GM12878 (cell line): ENCODE results near the gene ABCC1. TPM values are rescaled to one million over a fixed set of nuclear protein-coding genes. Genes with fewer than 3 reads are reported as not detected.

ENCODE experiments used
- ATF3 ChIP-seq: IDR thresholded peaks from 2 replicates; pipeline ENCODE4 v1.6.1; 2011; ENCODE audit warnings: low read depth, mild to moderate bottlenecking, low read length, moderate library complexity, borderline replicate concordance; ENCODE audit errors: extremely low read depth
- E4F1 ChIP-seq: fragments of 450-650 bp; IDR thresholded peaks from 2 replicates; pipeline ENCODE4 v1.6.1; 2018; ENCODE audit warnings: borderline replicate concordance, mild to moderate bottlenecking; ENCODE audit not compliant: partially characterized antibody
- ESRRA ChIP-seq: IDR thresholded peaks from 2 replicates; pipeline ENCODE4 v1.6.1; 2012; ENCODE audit warnings: mild to moderate bottlenecking, low read length, improper control_type of control experiment
- EZH2 ChIP-seq: IDR thresholded peaks from 2 replicates; pipeline ENCODE4 v1.6.1; 2012; ENCODE audit warnings: low read depth, mild to moderate bottlenecking, control low read depth, inconsistent platforms, low read length, borderline replicate concordance; ENCODE audit not compliant: control insufficient read depth
- HDAC2 ChIP-seq: fragments of 200-600 bp; sonication (generic); IDR thresholded peaks from 2 replicates; pipeline ENCODE4 v1.6.1; 2017
- IRF5 ChIP-seq: fragments of 450-650 bp; IDR thresholded peaks from 2 replicates; pipeline ENCODE4 v1.6.1; 2017; ENCODE audit warnings: borderline replicate concordance
- NFYA ChIP-seq: IDR thresholded peaks from 2 replicates; pipeline ENCODE4 v1.6.1; 2011; ENCODE audit warnings: low read depth, mild to moderate bottlenecking, low read length, improper control_type of control experiment, borderline replicate concordance
- NFYB ChIP-seq: IDR thresholded peaks from 2 replicates; pipeline ENCODE4 v1.6.1; 2011; ENCODE audit warnings: low read depth, mild to moderate bottlenecking, low read length, improper control_type of control experiment, moderate library complexity; ENCODE audit not compliant: insufficient read depth
- PKNOX1 ChIP-seq: fragments of 450-650 bp; IDR thresholded peaks from 2 replicates; pipeline ENCODE4 v1.6.1; 2016; ENCODE audit warnings: mild to moderate bottlenecking
- RBBP5 ChIP-seq: fragments of 200-600 bp; sonication (generic); conservative IDR thresholded peaks from 2 replicates; pipeline ENCODE4 v1.6.1; 2016
- RELA ChIP-seq: fragments of 450-650 bp; IDR thresholded peaks from 2 replicates; pipeline ENCODE4 v1.8.0; 2014; ENCODE audit warnings: borderline replicate concordance; ENCODE audit not compliant: partially characterized antibody
- SIN3A ChIP-seq: IDR thresholded peaks from 2 replicates; pipeline ENCODE4 v1.6.1; 2012; ENCODE audit warnings: low read depth, low read length, improper control_type of control experiment
- SMAD1 ChIP-seq: fragments of 450-650 bp; IDR thresholded peaks from 2 replicates; pipeline ENCODE4 v1.6.1; 2018; ENCODE audit warnings: mild to moderate bottlenecking, low read depth; ENCODE audit not compliant: partially characterized antibody
- SMC3 ChIP-seq: IDR thresholded peaks from 2 replicates; pipeline ENCODE4 v1.6.1; 2011; ENCODE audit warnings: low read length, improper control_type of control experiment, borderline replicate concordance
- SP1 ChIP-seq: IDR thresholded peaks from one replicate; pipeline ENCODE4 v1.6.1; 2011; ENCODE audit warnings: low read depth, low read length
- STAT3 ChIP-seq: IDR thresholded peaks from 2 replicates; pipeline ENCODE4 v1.6.1; 2011; ENCODE audit warnings: low read depth, low read length, improper control_type of control experiment
- USF1 ChIP-seq: IDR thresholded peaks from 2 replicates; pipeline ENCODE4 v1.6.1; 2011; ENCODE audit warnings: borderline replicate concordance, low read depth, mild to moderate bottlenecking, moderate library complexity, mixed read lengths, low read length; ENCODE audit not compliant: insufficient read depth; ENCODE audit errors: extremely low read length
- ZSCAN29 ChIP-seq: fragments of 450-650 bp; IDR thresholded peaks from 2 replicates; pipeline ENCODE4 v1.6.1; 2017; ENCODE audit warnings: mild to moderate bottlenecking, moderate library complexity
- ZZZ3 ChIP-seq: IDR thresholded peaks from 2 replicates; pipeline ENCODE4 v1.6.1; 2011; ENCODE audit warnings: low read depth; ENCODE audit not compliant: control insufficient read depth, insufficient read length
- polyA plus RNA-seq, 11 experiments: library from polyadenylated mRNA; depleted of rRNA in 4 of 11; unstranded in 6 of 11; stranded (reverse) in 5 of 11; fragments of >200 nt; fragmentation: Nextera tagmentation in 4 of 11; fragmentation: Illumina TruSeq in 1 of 11; extraction: Ambion mirVana in 4 of 11; extraction: Trizol in 1 of 11; gene quantifications; 1 replicate in 1 of 11; 2 replicates in 10 of 11; pipeline versions ENCODE4 v1.2.1 to v1.2.3, GENCODE V29; 2011 to 2016; ENCODE audit warnings: inconsistent platforms in 2 of 11, missing spikeins in 2 of 11, low read depth in 1 of 11
- total RNA-seq, 4 experiments: library from RNA; depleted of rRNA in 3 of 4; stranded (reverse); fragments of >200 nt in 3 of 4; fragmentation: Illumina TruSeq in 1 of 4; extraction: Trizol in 1 of 4; gene quantifications; 2 replicates each; pipeline versions ENCODE4 v1.2.1 to v1.2.3, GENCODE V29; 2013 to 2021
- TF ChIP-seq, protein P1 (sequence below): IDR thresholded peaks from 2 replicates; pipeline ENCODE4 v1.6.1; 2011; ENCODE audit warnings: low read depth, low read length, improper control_type of control experiment, borderline replicate concordance
- TF ChIP-seq, protein P2 (sequence below): fragments of 150-350 bp; IDR thresholded peaks from 2 replicates; pipeline ENCODE4 v1.6.1; 2014; ENCODE audit warnings: mild to moderate bottlenecking, low read depth, low read length

Gene ABCC1
- total and polyA plus RNA-seq, 10 of the 15 experiments (the other 5 are each of a cell fraction or from before 2014, with no cell fraction given): 3.2 to 44.6 (median 14.5) TPM

- TF ChIP-seq IRF5 (no peak), SIN3A (no peak), ESRRA (no peak), ZSCAN29 (no peak), PKNOX1 (peak; percentile 74), ZZZ3 (no peak), ATF3 (0 out of 2 replicates have a peak, but pooled peaks have one; percentile 19), NFYB (peak; percentile 84), E4F1 (no peak), RBBP5 (no peak), EZH2 (no peak), NFYA (no peak), STAT3 (no peak), HDAC2 (no peak), SMAD1 (no peak), SMC3 (no peak), USF1 (peak; percentile 37), RELA (no peak), SP1 (no peak)
- TF ChIP-seq, protein P1, sequence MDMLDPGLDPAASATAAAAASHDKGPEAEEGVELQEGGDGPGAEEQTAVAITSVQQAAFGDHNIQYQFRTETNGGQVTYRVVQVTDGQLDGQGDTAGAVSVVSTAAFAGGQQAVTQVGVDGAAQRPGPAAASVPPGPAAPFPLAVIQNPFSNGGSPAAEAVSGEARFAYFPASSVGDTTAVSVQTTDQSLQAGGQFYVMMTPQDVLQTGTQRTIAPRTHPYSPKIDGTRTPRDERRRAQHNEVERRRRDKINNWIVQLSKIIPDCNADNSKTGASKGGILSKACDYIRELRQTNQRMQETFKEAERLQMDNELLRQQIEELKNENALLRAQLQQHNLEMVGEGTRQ: no peak; the same call in 1 of the 2 replicates
- TF ChIP-seq, protein P2, sequence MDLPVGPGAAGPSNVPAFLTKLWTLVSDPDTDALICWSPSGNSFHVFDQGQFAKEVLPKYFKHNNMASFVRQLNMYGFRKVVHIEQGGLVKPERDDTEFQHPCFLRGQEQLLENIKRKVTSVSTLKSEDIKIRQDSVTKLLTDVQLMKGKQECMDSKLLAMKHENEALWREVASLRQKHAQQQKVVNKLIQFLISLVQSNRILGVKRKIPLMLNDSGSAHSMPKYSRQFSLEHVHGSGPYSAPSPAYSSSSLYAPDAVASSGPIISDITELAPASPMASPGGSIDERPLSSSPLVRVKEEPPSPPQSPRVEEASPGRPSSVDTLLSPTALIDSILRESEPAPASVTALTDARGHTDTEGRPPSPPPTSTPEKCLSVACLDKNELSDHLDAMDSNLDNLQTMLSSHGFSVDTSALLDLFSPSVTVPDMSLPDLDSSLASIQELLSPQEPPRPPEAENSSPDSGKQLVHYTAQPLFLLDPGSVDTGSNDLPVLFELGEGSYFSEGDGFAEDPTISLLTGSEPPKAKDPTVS: no peak
Observed at GRCh38 chr16:16048904-16049582, 99.6 kb downstream of the ABCC1 start (continued).
